ENCODE results near the gene PPP3CA.

Gene PPP3CA

GRCh38 chr4:101147283-101147682 lies 200.0 kb downstream of the PPP3CA start:
- no peak for DNase-seq (ENCODE audit: low read depth)
- TF ChIP-seq CTCF (IDR thresholded peaks at IDR 0.05; ENCODE audit: low read depth, low read length) (no peak), POLR2A (IDR thresholded peaks at IDR 0.05; ENCODE audit: extremely low read depth, insufficient read length) (no peak), MYC (IDR thresholded peaks at IDR 0.05; ENCODE audit: low read depth, low read length) (no peak)
- TF ChIP-seq, protein P1, sequence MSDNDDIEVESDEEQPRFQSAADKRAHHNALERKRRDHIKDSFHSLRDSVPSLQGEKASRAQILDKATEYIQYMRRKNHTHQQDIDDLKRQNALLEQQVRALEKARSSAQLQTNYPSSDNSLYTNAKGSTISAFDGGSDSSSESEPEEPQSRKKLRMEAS (IDR thresholded peaks at IDR 0.05; ENCODE audit: low read depth, low read length): no peak
- no peak overlapping the region for H3K4me3 ChIP-seq (ENCODE audit: low read depth, low read length)

GRCh38 chr4:101145021-101145420 lies 202.3 kb downstream of the PPP3CA start:
- DNase-seq (ENCODE audit: low read depth): no peak
- TF ChIP-seq, protein P1 (IDR thresholded peaks at IDR 0.05; ENCODE audit: low read depth, low read length): no peak
- TF ChIP-seq MYC (IDR thresholded peaks at IDR 0.05; ENCODE audit: low read depth, low read length) (no peak), POLR2A (IDR thresholded peaks at IDR 0.05; ENCODE audit: extremely low read depth, insufficient read length) (no peak), CTCF (IDR thresholded peaks at IDR 0.05; ENCODE audit: low read depth, low read length) (no peak)
- H3K4me3 ChIP-seq (ENCODE audit: low read depth, low read length): no peak overlapping the region

GRCh38 chr4:101142259-101142658 lies 205.1 kb downstream of the PPP3CA start:
- DNase-seq (ENCODE audit: low read depth): no peak
- TF ChIP-seq MYC (IDR thresholded peaks at IDR 0.05; ENCODE audit: low read depth, low read length): no peak
- TF ChIP-seq, protein P1 (IDR thresholded peaks at IDR 0.05; ENCODE audit: low read depth, low read length): no peak
- no peak for TF ChIP-seq POLR2A (IDR thresholded peaks at IDR 0.05; ENCODE audit: extremely low read depth, insufficient read length)
- no peak for TF ChIP-seq CTCF (IDR thresholded peaks at IDR 0.05; ENCODE audit: low read depth, low read length)
- no peak overlapping the region for H3K4me3 ChIP-seq (ENCODE audit: low read depth, low read length)

- no peak for TF ChIP-seq POLR2A (IDR thresholded peaks at IDR 0.05; ENCODE audit: extremely low read depth, insufficient read length)
- TF ChIP-seq, protein P1 (IDR thresholded peaks at IDR 0.05; ENCODE audit: low read depth, low read length): no peak
- no peak for TF ChIP-seq MYC (IDR thresholded peaks at IDR 0.05; ENCODE audit: low read depth, low read length)
- TF ChIP-seq CTCF (IDR thresholded peaks at IDR 0.05; ENCODE audit: low read depth, low read length): no peak
- DNase-seq (ENCODE audit: low read depth): no peak
- no peak overlapping the region for H3K4me3 ChIP-seq (ENCODE audit: low read depth, low read length)
These were observed 205.5 kb downstream of the PPP3CA start for GRCh38 chr4:101141855-101142254.

DNA sequence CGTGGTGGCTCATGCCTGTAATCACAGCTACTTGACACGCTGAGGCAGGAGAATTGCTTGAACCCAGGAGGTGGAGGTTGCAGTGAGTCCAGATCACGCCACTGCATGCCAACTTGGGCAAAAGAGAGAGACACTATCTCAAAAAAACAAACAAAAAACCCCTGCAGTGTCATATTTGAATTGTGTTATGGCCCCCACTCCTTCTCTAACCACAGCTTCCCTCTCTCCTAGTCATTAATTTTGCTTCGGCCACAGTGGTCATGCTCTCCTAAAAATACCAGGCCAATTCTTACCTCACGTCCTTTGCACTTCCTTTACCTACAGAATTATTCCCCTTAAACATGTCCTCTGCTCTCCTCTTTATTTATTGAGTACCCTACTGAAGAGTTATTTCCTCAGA lies 206.1 kb downstream of the PPP3CA start:
- no peak for TF ChIP-seq MYC (IDR thresholded peaks at IDR 0.05; ENCODE audit: low read depth, low read length)
- TF ChIP-seq CTCF (IDR thresholded peaks at IDR 0.05; ENCODE audit: low read depth, low read length): no peak
- no peak for TF ChIP-seq POLR2A (IDR thresholded peaks at IDR 0.05; ENCODE audit: extremely low read depth, insufficient read length)
- TF ChIP-seq, protein P1 (IDR thresholded peaks at IDR 0.05; ENCODE audit: low read depth, low read length): no peak
- peak; percentile 23 for DNase-seq (ENCODE audit: low read depth)
- H3K4me3 ChIP-seq (ENCODE audit: low read depth, low read length): no peak overlapping the region

GRCh38 chr4:101140228-101140627 lies 207.1 kb downstream of the PPP3CA start:
- DNase-seq (ENCODE audit: low read depth): no peak
- TF ChIP-seq CTCF (IDR thresholded peaks at IDR 0.05; ENCODE audit: low read depth, low read length): no peak
- no peak for TF ChIP-seq POLR2A (IDR thresholded peaks at IDR 0.05; ENCODE audit: extremely low read depth, insufficient read length)
- TF ChIP-seq MYC (IDR thresholded peaks at IDR 0.05; ENCODE audit: low read depth, low read length): no peak
- TF ChIP-seq, protein P1 (IDR thresholded peaks at IDR 0.05; ENCODE audit: low read depth, low read length): no peak
- H3K4me3 ChIP-seq (ENCODE audit: low read depth, low read length): no peak overlapping the region

Measured in NB4 (cell line).